HEK293 (cell line): ENCODE data around the gene AGAP1.

Experiments used
- CTCF ChIA-PET: fragments of 350-600 bp; formaldehyde crosslinking; extraction: SDS; loops from one replicate; lab custom pipeline; 2021; ENCODE audit warnings: antibody characterized with exemption; lab: Yijun Ruan, JAX
- POLR2A ChIA-PET: fragments of 300-600 bp; formaldehyde crosslinking; extraction: SDS; loops from one replicate; lab custom pipeline; 2020; ENCODE audit warnings: antibody characterized with exemption, inconsistent platforms; lab: Yijun Ruan, JAX
- H3K27ac ChIP-seq: fragments of 200-500 bp; sonication (Bioruptor generic); 2 replicates; pipeline ENCODE4 v1.5.1; 2014; ENCODE audit warnings: low read depth, low read length, control low read depth, inconsistent platforms; ENCODE audit errors: extremely low read depth
- H3K36me3 ChIP-seq, 2 experiments: fragments of 200-500 bp in 1 of 2; sonication (Bioruptor generic) in 1 of 2; 1 replicate in 1 of 2; 2 replicates in 1 of 2; pipeline ENCODE4 v1.5.1; 2014 to 2017; ENCODE audit warnings: inconsistent platforms in 2 of 2, low read length in 2 of 2; ENCODE audit not compliant: control insufficient read depth in 2 of 2, insufficient read depth in 1 of 2
- H3K4me1 ChIP-seq: fragments of 200-500 bp; sonication (Bioruptor generic); 2 replicates; pipeline ENCODE4 v1.5.1; 2014; ENCODE audit warnings: mild to moderate bottlenecking, low read length, inconsistent platforms; ENCODE audit not compliant: control insufficient read depth, insufficient read depth
- H3K4me3 ChIP-seq: 2 replicates; pipeline ENCODE4 v1.5.1; 2011; ENCODE audit warnings: low read depth, mild to moderate bottlenecking, control low read depth, low read length, moderate library complexity
- H3K9me3 ChIP-seq: fragments of 200-500 bp; sonication (Bioruptor generic); 2 replicates; pipeline ENCODE4 v1.5.1; 2014; ENCODE audit warnings: low read depth, low read length, inconsistent platforms; ENCODE audit not compliant: control insufficient read depth, insufficient read depth
- ZBTB11 ChIP-seq: fragments of 450-650 bp; formaldehyde crosslinking; conservative IDR thresholded peaks from 2 replicates; pipeline ENCODE4 v1.5.1; 2016; ENCODE audit warnings: low read depth, missing biosample characterization, missing genetic modification characterization
- ZBTB21 ChIP-seq: fragments of 450-650 bp; formaldehyde crosslinking; IDR thresholded peaks from 2 replicates; pipeline ENCODE4 v1.5.1; 2017; ENCODE audit warnings: missing biosample characterization, missing genetic modification characterization
- ZNF114 ChIP-seq: fragments of 450-650 bp; formaldehyde crosslinking; IDR thresholded peaks from 2 replicates; pipeline ENCODE4 v1.5.0; 2017; ENCODE audit warnings: missing biosample characterization, missing genetic modification characterization
- ZNF121 ChIP-seq: fragments of 450-650 bp; formaldehyde crosslinking; IDR thresholded peaks from 2 replicates; pipeline ENCODE4 v1.5.1; 2016; ENCODE audit warnings: missing biosample characterization, missing genetic modification characterization
- ZNF148 ChIP-seq: fragments of 450-650 bp; formaldehyde crosslinking; IDR thresholded peaks from 2 replicates; pipeline ENCODE4 v1.5.0; 2017; ENCODE audit warnings: missing biosample characterization, missing genetic modification characterization, borderline replicate concordance
- ZNF16 ChIP-seq: fragments of 450-650 bp; formaldehyde crosslinking; IDR thresholded peaks from 2 replicates; pipeline ENCODE4 v1.5.1; 2016; ENCODE audit warnings: low read depth, missing biosample characterization, missing genetic modification characterization
- ZNF18 ChIP-seq: fragments of 450-650 bp; formaldehyde crosslinking; IDR thresholded peaks from 2 replicates; pipeline ENCODE4 v1.5.1; 2016; ENCODE audit warnings: missing biosample characterization, missing genetic modification characterization
- ZNF221 ChIP-seq: fragments of 450-650 bp; formaldehyde crosslinking; IDR thresholded peaks from 2 replicates; pipeline ENCODE4 v1.5.1; 2017; ENCODE audit warnings: missing biosample characterization, missing genetic modification characterization, borderline replicate concordance
- ZNF223 ChIP-seq: fragments of 450-650 bp; formaldehyde crosslinking; IDR thresholded peaks from 2 replicates; pipeline ENCODE4 v1.5.1; 2016; ENCODE audit warnings: missing biosample characterization, missing genetic modification characterization
- ZNF449 ChIP-seq: fragments of 450-650 bp; formaldehyde crosslinking; IDR thresholded peaks from 2 replicates; pipeline ENCODE4 v1.5.1; 2017; ENCODE audit warnings: missing biosample characterization, mild to moderate bottlenecking, missing genetic modification characterization, moderate library complexity
- ZNF530 ChIP-seq: fragments of 450-650 bp; formaldehyde crosslinking; IDR thresholded peaks from 2 replicates; pipeline ENCODE4 v1.5.1; 2016; ENCODE audit warnings: low read depth, missing biosample characterization, missing genetic modification characterization
- ZNF549 ChIP-seq: fragments of 450-650 bp; IDR thresholded peaks from 2 replicates; pipeline ENCODE4 v1.5.1; 2018; ENCODE audit warnings: missing biosample characterization, missing genetic modification characterization, mild to moderate bottlenecking, inconsistent platforms, moderate library complexity
- ZNF560 ChIP-seq: fragments of 450-650 bp; formaldehyde crosslinking; IDR thresholded peaks from 2 replicates; pipeline ENCODE4 v1.5.1; 2017; ENCODE audit warnings: missing biosample characterization, missing genetic modification characterization, borderline replicate concordance
- ZNF704 ChIP-seq: fragments of 450-650 bp; formaldehyde crosslinking; IDR thresholded peaks from 2 replicates; pipeline ENCODE4 v1.5.1; 2016; ENCODE audit warnings: missing biosample characterization, missing genetic modification characterization
- ZNF707 ChIP-seq: fragments of 450-650 bp; formaldehyde crosslinking; IDR thresholded peaks from 2 replicates; pipeline ENCODE4 v1.5.1; 2016; ENCODE audit warnings: missing biosample characterization, missing genetic modification characterization
- ZNF776 ChIP-seq: fragments of 450-650 bp; formaldehyde crosslinking; IDR thresholded peaks from 2 replicates; pipeline ENCODE4 v1.5.0; 2017; ENCODE audit warnings: missing biosample characterization, missing genetic modification characterization, borderline replicate concordance
- ZNF830 ChIP-seq: fragments of 450-650 bp; IDR thresholded peaks from 2 replicates; pipeline ENCODE4 v1.5.0; 2018; ENCODE audit warnings: missing biosample characterization, missing genetic modification characterization, low read depth, mild to moderate bottlenecking, moderate library complexity
- ZSCAN23 ChIP-seq: fragments of 450-650 bp; formaldehyde crosslinking; IDR thresholded peaks from 2 replicates; pipeline ENCODE4 v1.5.1; 2016; ENCODE audit warnings: missing biosample characterization, missing genetic modification characterization

The AGAP1 gene

GRCh38 chr2:236081171-236081570 lies 587.3 kb downstream of the AGAP1 start:
- Histone ChIP-seq H3K4me3 (no peak overlapping the region), H3K4me1 (peaks cover 6% of the 10 kb centered on the region), H3K27ac (no peak overlapping the region), H3K36me3 (no peaks in the 10 kb centered on the region), H3K9me3 (no peaks in the 10 kb centered on the region)
- TF ChIP-seq ZNF830 (tag by site-specific recombination) (no peak), ZBTB11 (tag by site-specific recombination) (no peak), ZNF114 (tag by site-specific recombination) (no peak), ZBTB21 (tag by site-specific recombination) (no peak), ZNF549 (tag by site-specific recombination) (no peak), ZNF121 (tag by site-specific recombination) (no peak), ZNF776 (tag by site-specific recombination) (no peak), ZNF223 (tag by site-specific recombination) (no peak), ZNF148 (tag by site-specific recombination) (no peak), ZNF16 (tag by site-specific recombination) (no peak), ZNF707 (tag by site-specific recombination) (no peak), ZSCAN23 (tag by site-specific recombination) (no peak), ZNF560 (tag by site-specific recombination) (no peak)
- ChIA-PET CTCF (no interaction called here), POLR2A (no interaction called here)

- Histone ChIP-seq H3K36me3 (no peaks in the 10 kb centered on the region), H3K4me1 (peaks cover 6% of the 10 kb centered on the region), H3K27ac (no peak overlapping the region), H3K9me3 (no peaks in the 10 kb centered on the region), H3K4me3 (no peak overlapping the region)
- CTCF ChIA-PET = interaction anchor here (1.3 kb wide), 1 partner anchor 100 kb away, joined by 3 read pairs; no protein-coding TSS in a partner anchor
- TF ChIP-seq ZNF704 (tag by site-specific recombination) (no peak), ZNF221 (tag by site-specific recombination) (no peak), ZNF18 (tag by site-specific recombination) (no peak), ZNF449 (tag by site-specific recombination) (no peak), ZNF530 (no peak)
- POLR2A ChIA-PET = no interaction called here
Measured at GRCh38 chr2:236082061-236082460, 588.2 kb downstream of the AGAP1 start.
